Right lobe of liver (tissue), 6 donors: ENCODE data around the gene PRKACB. TPM values are rescaled to one million over a fixed set of nuclear protein-coding genes. Genes with fewer than 3 reads are reported as not detected.

Source experiments
- ATAC-seq, 4 donors: fragments of 200-7000 bp; cut with Tn5 transposase; one replicate each; pipeline ENCODE4 v1.9.1; 2020; ENCODE audit warnings: mild to moderate bottlenecking in 4 of 4, moderate library complexity in 4 of 4
- DNase-seq, 3 donors: peaks; one replicate each; pipeline ENCODE4 v3.0.0-alpha.2; 2020
- H3K27ac ChIP-seq, 3 donors: fragments of 200-600 bp; one replicate each; pipeline ENCODE4 v1.8.0; 2022
- H3K27me3 ChIP-seq, 2 donors: fragments of 200-600 bp; one replicate each; pipeline ENCODE4 v1.8.0; 2022
- H3K36me3 ChIP-seq, 4 donors: fragments of 200-600 bp; sonication (generic) in 1 of 4; one replicate each; pipeline versions ENCODE4 v1.5.1 to v1.8.0; 2017 to 2022; ENCODE audit warnings: control low read depth in 1 of 4
- H3K4me1 ChIP-seq, 4 donors: fragments of 200-600 bp; sonication (generic) in 1 of 4; one replicate each; pipeline versions ENCODE4 v1.5.1 to v1.8.0; 2017 to 2022; ENCODE audit warnings: control low read depth in 1 of 4
- H3K4me3 ChIP-seq, 3 donors: fragments of 200-600 bp; one replicate each; pipeline ENCODE4 v1.8.0; 2022
- H3K9me3 ChIP-seq, 4 donors: fragments of 200-600 bp; sonication (generic) in 1 of 4; one replicate each; pipeline versions ENCODE4 v1.5.1 to v1.8.0; 2017 to 2022; ENCODE audit warnings: control low read depth in 1 of 4
- CTCF ChIP-seq, 4 donors: fragments of 200-600 bp in 3 of 4; fragments of 450-650 bp in 1 of 4; IDR thresholded peaks; one replicate each; pipeline versions ENCODE4 v1.5.1 to v1.8.0; 2016 to 2022; ENCODE audit warnings: antibody characterized with exemption in 4 of 4, mild to moderate bottlenecking in 2 of 4
- POLR2A ChIP-seq: fragments of 450-650 bp; IDR thresholded peaks from one replicate; pipeline ENCODE4 v1.6.1; 2017; ENCODE audit warnings: antibody characterized with exemption, mild to moderate bottlenecking
- WGBS: methylation state at CpG from one replicate; pipeline ENCODE4 v1.1.6; 2018; ENCODE audit warnings: low coverage, low lambda C conversion rate; ENCODE audit not compliant: insufficient coverage; ENCODE audit errors: missing lambda C conversion rate; 5-methylcytosine and 5-hydroxymethylcytosine counted together
- intact Hi-C, 2 donors: fragments of 100-400 bp; cut with DNase I; formaldehyde crosslinking; loops; one replicate each; pipeline versions ENCODE4 v1.11.2 to v1.14.1; 2022
- total RNA-seq, 6 experiments: library from RNA; depleted of rRNA in 2 of 6; stranded (reverse); fragments of >200 nt in 2 of 6; fragmentation: NEBNext Ultra II Directional in 3 of 6; extraction: Animal tissue kit (Norgen Biotek cat#: 25700) in 3 of 6; gene quantifications; one replicate each; pipeline versions ENCODE4 v1.1.0 to v1.2.4, GENCODE V29; 2016 to 2023
- donor health status: DM: no; HTN: yes; CAD: no.
- donor health status: DM: no; HTN: no; CAD: no.
- donor health status: DM: no; HTN: no; CAD: no.
- donor health status: DM: no; HTN: yes; CAD: no.
- donor health status: DM: no; HTN: yes; CAD: no.

Gene PRKACB
- total RNA-seq, 6 experiments from 2014 or later: 11.1 to 19.7 (median 15.6) TPM

DNA sequence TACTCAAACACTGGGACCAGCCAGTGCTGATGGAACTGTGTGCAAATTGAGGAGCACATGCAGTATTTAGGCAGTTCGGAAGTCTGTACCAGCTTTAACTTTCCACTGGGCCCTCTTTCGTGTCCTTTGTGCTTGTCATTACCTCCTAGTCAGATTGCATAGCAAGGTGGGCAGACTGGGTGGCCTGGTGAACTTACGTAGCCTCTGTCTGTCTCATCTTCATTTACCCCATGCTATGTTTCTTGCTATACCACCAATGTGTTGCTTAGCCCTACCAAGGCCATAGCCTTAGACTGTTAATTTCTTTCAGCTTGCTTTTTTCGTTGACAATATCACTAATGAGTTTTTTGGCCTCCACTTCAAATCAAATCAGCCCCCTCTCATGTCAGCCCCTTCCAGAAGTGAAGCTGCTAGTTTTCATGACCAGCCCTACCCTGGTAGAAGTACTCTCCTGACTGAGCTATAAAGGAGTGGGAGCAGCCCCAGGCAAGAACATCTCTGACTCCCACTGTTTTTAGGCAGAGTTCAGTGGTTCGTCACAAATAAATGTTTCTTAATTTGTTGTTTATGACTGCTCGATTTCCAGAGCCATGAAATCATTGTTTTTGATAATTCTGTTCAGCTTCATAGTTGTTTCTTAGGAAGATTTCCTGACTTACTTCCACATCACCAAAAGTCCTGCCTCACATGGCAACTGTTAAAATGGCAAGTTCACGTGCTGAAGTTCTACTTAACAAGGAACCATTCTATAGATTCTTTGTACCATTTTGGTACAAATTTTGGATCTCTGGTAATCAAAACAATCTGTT, 19.3 kb downstream of the PRKACB start:
- H3K27me3 ChIP-seq: no peaks in the 10 kb centered on the region
- H3K4me3 ChIP-seq: no peak overlapping the region
- ATAC-seq: no peak
- no peak overlapping the region for H3K27ac ChIP-seq
- TF ChIP-seq CTCF (IDR thresholded peaks at IDR 0.05): no peak
- TF ChIP-seq POLR2A: no peak
- H3K9me3 ChIP-seq: no peaks in the 10 kb centered on the region
- DNase-seq: no peak
- no peaks in the 10 kb centered on the region for H3K4me1 ChIP-seq
- intact Hi-C loops: no loop called here
- no peaks in the 10 kb centered on the region for H3K36me3 ChIP-seq
- 81% methylated on average over 6 of the region's 7 CpGs for WGBS

DNA sequence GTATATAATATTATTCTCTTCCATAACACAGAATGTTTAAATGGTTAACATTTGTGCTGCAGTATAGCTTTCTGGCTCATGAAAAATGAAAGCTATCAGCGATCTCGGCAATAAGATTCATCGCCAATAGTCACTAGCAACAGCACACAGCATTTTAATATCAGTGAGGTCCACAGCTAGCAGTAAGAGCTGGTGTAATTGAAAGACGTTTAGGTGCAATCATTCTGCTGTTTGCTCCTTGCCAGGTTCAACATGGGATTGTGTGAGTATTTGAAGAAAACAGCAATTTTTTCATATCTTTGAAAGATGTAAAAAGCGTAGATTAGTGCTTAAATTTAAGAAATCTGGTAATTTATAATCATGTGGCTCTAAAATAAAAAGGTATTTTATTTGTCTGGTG, 20.1 kb downstream of the PRKACB start:
- WGBS: 80% methylated on average over 5 of the region's 5 CpGs
- TF ChIP-seq POLR2A (no peak), CTCF (IDR thresholded peaks at IDR 0.05) (no peak)
- ATAC-seq: no peak
- intact Hi-C loops: no loop called here
- Histone ChIP-seq H3K4me1 (no peaks in the 10 kb centered on the region), H3K4me3 (no peak overlapping the region), H3K36me3 (no peaks in the 10 kb centered on the region), H3K27me3 (no peaks in the 10 kb centered on the region), H3K9me3 (no peaks in the 10 kb centered on the region), H3K27ac (no peak overlapping the region)
- DNase-seq: no peak

- Histone ChIP-seq H3K9me3 (no peaks in the 10 kb centered on the region), H3K36me3 (no peaks in the 10 kb centered on the region), H3K4me1 (no peaks in the 10 kb centered on the region), H3K27me3 (no peaks in the 10 kb centered on the region), H3K4me3 (no peak overlapping the region), H3K27ac (no peak overlapping the region)
- DNase-seq (no peak), ATAC-seq (no peak)
- intact Hi-C loops: no loop called here
- 74% methylated on average over 6 of the region's 6 CpGs for WGBS
- no peak for TF ChIP-seq CTCF (IDR thresholded peaks at IDR 0.05)
- TF ChIP-seq POLR2A: no peak
Measured at GRCh38 chr1:84164567-84165021, 20.5 kb downstream of the PRKACB start.

- H3K4me1 ChIP-seq: no peaks in the 10 kb centered on the region
- no peaks in the 10 kb centered on the region for H3K36me3 ChIP-seq
- no peak overlapping the region for H3K27ac ChIP-seq
- ATAC-seq: no peak
- TF ChIP-seq POLR2A (no peak), CTCF (IDR thresholded peaks at IDR 0.05) (no peak)
- H3K27me3 ChIP-seq: no peaks in the 10 kb centered on the region
- intact Hi-C loops: no loop called here
- no peaks in the 10 kb centered on the region for H3K9me3 ChIP-seq
- H3K4me3 ChIP-seq: no peak overlapping the region
- no peak for DNase-seq
- WGBS: 73% methylated on average over 1 of the region's 1 CpG
Measured at GRCh38 chr1:84165601-84166000, 21.5 kb downstream of the PRKACB start.
